Hypothalamus (tissue), 51 donors: Measurements from ENCODE around the gene ELMO1.
A peak's percentile ranks its signal among the peaks of the same experiment; 100 is the strongest.

Experiments
- DNase-seq, 51 donors: peaks; one replicate each; lab custom pipeline; 2025; lab: John Stamatoyannopoulos, UW

ELMO1 gene

GRCh38 chr7:37040330-37040729 is 408.3 kb downstream of the ELMO1 start:
- DNase-seq, result no peak

- DNase-seq, result no peak
Measured at GRCh38 chr7:37039131-37039749, 409.4 kb downstream of the ELMO1 start.

- DNase-seq, result no peak
Measured at GRCh38 chr7:37038706-37039105, 410.0 kb downstream of the ELMO1 start.

- no peak for DNase-seq
Measured at GRCh38 chr7:37037286-37037685, 411.4 kb downstream of the ELMO1 start.

- no peak for DNase-seq
Measured at GRCh38 chr7:37035631-37036030, 413.0 kb downstream of the ELMO1 start.

GRCh38 chr7:37033141-37033540 is 415.5 kb downstream of the ELMO1 start:
- DNase-seq, result no peak

GRCh38 chr7:37032258-37032601 is 416.4 kb downstream of the ELMO1 start:
- DNase-seq, result no peak

GRCh38 chr7:37031571-37032257 is 416.9 kb downstream of the ELMO1 start:
- DNase-seq, result peak in 18 of 51 donors; percentile 4 to 80 (median 19)

GRCh38 chr7:37028909-37029440 is 419.7 kb downstream of the ELMO1 start:
- DNase-seq, result no peak

GRCh38 chr7:37027557-37028341 is 420.9 kb downstream of the ELMO1 start:
- DNase-seq, result no peak

- no peak for DNase-seq
Measured at GRCh38 chr7:37027104-37027503, 421.6 kb downstream of the ELMO1 start.

GRCh38 chr7:37018954-37019353 is 429.7 kb downstream of the ELMO1 start:
- no peak for DNase-seq

- no peak for DNase-seq
Measured at GRCh38 chr7:37016064-37016878, 432.4 kb downstream of the ELMO1 start.

GRCh38 chr7:37015353-37016034 is 433.2 kb downstream of the ELMO1 start:
- DNase-seq, result no peak

GRCh38 chr7:37013771-37014170 is 434.9 kb downstream of the ELMO1 start:
- DNase-seq, result no peak

- no peak for DNase-seq
Measured at GRCh38 chr7:37011151-37011890, 437.3 kb downstream of the ELMO1 start.

GRCh38 chr7:37009125-37009675 is 439.5 kb downstream of the ELMO1 start:
- no peak for DNase-seq

- no peak for DNase-seq
Measured at GRCh38 chr7:37007691-37008090, 441.0 kb downstream of the ELMO1 start.

- DNase-seq, result peak in 2 of 51 donors; percentile 27 to 30
Measured at GRCh38 chr7:37007268-37007667, 441.4 kb downstream of the ELMO1 start.
